Diencephalon (tissue), 1 donor: ENCODE data around the gene ZNF134. TPM values are rescaled to one million over a fixed set of nuclear protein-coding genes. Genes with fewer than 3 reads are reported as not detected.

Experiments used
- total RNA-seq: library from RNA; depleted of rRNA; stranded (reverse); fragments of >200 nt; gene quantifications from one replicate; pipeline ENCODE4 v1.2.3, GENCODE V29; 2014

The ZNF134 gene
- 39.7 TPM for total RNA-seq

GRCh38 chr19:57613941-57614743 lies at the start of gene ZNF134:
Gene ZNF134 (plus strand): TSS chr19:57614242. CDS start chr19:57619469, 5,227 bp downstream.

GRCh38 chr19:57578487-57579205 lies 35.4 kb upstream of the ZNF134 start, which contains the start of gene ZNF416:
Gene ZNF416 (minus strand): TSS chr19:57578911. CDS start chr19:57578704, 207 bp downstream.

GRCh38 chr19:57583521-57584416 lies 30.3 kb upstream of the ZNF134 start, which contains the start of gene ZIK1:
Gene ZIK1 (plus strand): TSS chr19:57584145. CDS start chr19:57584357, 212 bp downstream.

GRCh38 chr19:57599761-57600383 lies 14.2 kb upstream of the ZNF134 start, which contains the start of gene ZNF530:
Gene ZNF530 (plus strand): TSS chr19:57599885. CDS start chr19:57604346, 4,461 bp downstream.

GRCh38 chr19:57632987-57633831 lies 19.2 kb downstream of the ZNF134 start, which contains the start of gene ZNF211:
Gene ZNF211 (plus strand): TSS chr19:57633168. CDS start chr19:57633347, 179 bp downstream.

GRCh38 chr19:57668635-57669034 lies 54.6 kb downstream of the ZNF134 start, which contains the start of gene ZSCAN4:
Gene ZSCAN4 (plus strand): TSS chr19:57668935. CDS start chr19:57676146, 7,211 bp downstream.

Other genes starting within 250 kb of the ZNF134 start
- gene ZNF548, start 224.4 kb upstream of the ZNF134 start, total RNA-seq, result 35.1 TPM
- 30.7 TPM for gene ZNF17, start 203.1 kb upstream of the ZNF134 start, total RNA-seq
- 33.9 TPM for gene ZNF749, start 178.9 kb upstream of the ZNF134 start, total RNA-seq
- gene VN1R1, start 157.1 kb upstream of the ZNF134 start, total RNA-seq, result 5.5 TPM
- gene ZNF772, start 136.7 kb upstream of the ZNF134 start, total RNA-seq, result 66.7 TPM
- gene ZNF419, start 126.5 kb upstream of the ZNF134 start, total RNA-seq, result 21.7 TPM
- 18.7 TPM for gene ZNF773, start 114.3 kb upstream of the ZNF134 start, total RNA-seq
- 19.6 TPM for gene ZNF549, start 86.9 kb upstream of the ZNF134 start, total RNA-seq
- 13.4 TPM for gene ZNF550, start 54.4 kb upstream of the ZNF134 start, total RNA-seq
- gene ZNF416, start 35.3 kb upstream of the ZNF134 start, total RNA-seq, result 14.1 TPM
- 24.2 TPM for gene ZIK1, start 30.1 kb upstream of the ZNF134 start, total RNA-seq
- 5.3 TPM for gene ZNF530, start 14.4 kb upstream of the ZNF134 start, total RNA-seq
- 30.7 TPM for gene ZNF211, start 18.9 kb downstream of the ZNF134 start, total RNA-seq
- not detected for gene ZSCAN4, start 54.7 kb downstream of the ZNF134 start, total RNA-seq
- gene ZNF551, start 67.7 kb downstream of the ZNF134 start, total RNA-seq, result 16.1 TPM
- 31.4 TPM for gene ZNF154, start 95.0 kb downstream of the ZNF134 start, total RNA-seq
- gene ZNF671, start 113.4 kb downstream of the ZNF134 start, total RNA-seq, result 27.0 TPM
- 43.6 TPM for gene ZNF776, start 132.6 kb downstream of the ZNF134 start, total RNA-seq
- gene ZNF586, start 155.4 kb downstream of the ZNF134 start, total RNA-seq, result 42.2 TPM
- gene ZNF552, start 200.7 kb downstream of the ZNF134 start, total RNA-seq, result 12.0 TPM
- gene ZNF587B, start 216.1 kb downstream of the ZNF134 start, total RNA-seq, result 14.3 TPM
- 33.0 TPM for gene ZNF587, start 235.6 kb downstream of the ZNF134 start, total RNA-seq